ENCODE data around the gene HNRNPAB.

- TF ChIP-seq EP300 (IDR thresholded peaks at IDR 0.05; ENCODE audit: borderline replicate concordance) = no peak
- TF ChIP-seq, protein P1, sequence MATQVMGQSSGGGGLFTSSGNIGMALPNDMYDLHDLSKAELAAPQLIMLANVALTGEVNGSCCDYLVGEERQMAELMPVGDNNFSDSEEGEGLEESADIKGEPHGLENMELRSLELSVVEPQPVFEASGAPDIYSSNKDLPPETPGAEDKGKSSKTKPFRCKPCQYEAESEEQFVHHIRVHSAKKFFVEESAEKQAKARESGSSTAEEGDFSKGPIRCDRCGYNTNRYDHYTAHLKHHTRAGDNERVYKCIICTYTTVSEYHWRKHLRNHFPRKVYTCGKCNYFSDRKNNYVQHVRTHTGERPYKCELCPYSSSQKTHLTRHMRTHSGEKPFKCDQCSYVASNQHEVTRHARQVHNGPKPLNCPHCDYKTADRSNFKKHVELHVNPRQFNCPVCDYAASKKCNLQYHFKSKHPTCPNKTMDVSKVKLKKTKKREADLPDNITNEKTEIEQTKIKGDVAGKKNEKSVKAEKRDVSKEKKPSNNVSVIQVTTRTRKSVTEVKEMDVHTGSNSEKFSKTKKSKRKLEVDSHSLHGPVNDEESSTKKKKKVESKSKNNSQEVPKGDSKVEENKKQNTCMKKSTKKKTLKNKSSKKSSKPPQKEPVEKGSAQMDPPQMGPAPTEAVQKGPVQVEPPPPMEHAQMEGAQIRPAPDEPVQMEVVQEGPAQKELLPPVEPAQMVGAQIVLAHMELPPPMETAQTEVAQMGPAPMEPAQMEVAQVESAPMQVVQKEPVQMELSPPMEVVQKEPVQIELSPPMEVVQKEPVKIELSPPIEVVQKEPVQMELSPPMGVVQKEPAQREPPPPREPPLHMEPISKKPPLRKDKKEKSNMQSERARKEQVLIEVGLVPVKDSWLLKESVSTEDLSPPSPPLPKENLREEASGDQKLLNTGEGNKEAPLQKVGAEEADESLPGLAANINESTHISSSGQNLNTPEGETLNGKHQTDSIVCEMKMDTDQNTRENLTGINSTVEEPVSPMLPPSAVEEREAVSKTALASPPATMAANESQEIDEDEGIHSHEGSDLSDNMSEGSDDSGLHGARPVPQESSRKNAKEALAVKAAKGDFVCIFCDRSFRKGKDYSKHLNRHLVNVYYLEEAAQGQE (IDR thresholded peaks at IDR 0.05; ENCODE audit: low read depth) = no peak
- no peak for TF ChIP-seq TAF1 (IDR thresholded peaks at IDR 0.05; ENCODE audit: low read depth)
- TF ChIP-seq TCF12 (IDR thresholded peaks at IDR 0.05; ENCODE audit: low read depth) = no peak
- no peak for TF ChIP-seq YY1 (IDR thresholded peaks at IDR 0.05; ENCODE audit: low read depth)
- TF ChIP-seq RAD21 (IDR thresholded peaks at IDR 0.05; ENCODE audit: low read depth) = no peak
- TF ChIP-seq ZBTB7A (IDR thresholded peaks at IDR 0.05; ENCODE audit: low read depth) = no peak
- no peak for TF ChIP-seq EGR1 (IDR thresholded peaks at IDR 0.05)
- no peak for TF ChIP-seq USF1 (IDR thresholded peaks at IDR 0.05)
- no peak for TF ChIP-seq CEBPB (IDR thresholded peaks at IDR 0.05)
- TF ChIP-seq FOXM1 (IDR thresholded peaks at IDR 0.05; ENCODE audit: borderline replicate concordance, low read depth) = no peak
- no peak for TF ChIP-seq TEAD4 (IDR thresholded peaks at IDR 0.05)
- no peak for TF ChIP-seq CREB1 (IDR thresholded peaks at IDR 0.05; ENCODE audit: low read depth)
These were observed 36.9 kb downstream of the HNRNPAB start for GRCh38 chr5:178241231-178241663.

Measured in Ishikawa (cell line).